ENCODE results near the gene KRTAP19-4.
"Not testable (repeated sequence)": the region's sequence is repeated elsewhere in the genome, so short reads cannot be mapped to it uniquely, and the experiment has no call there.

The KRTAP19-4 gene, protein sequence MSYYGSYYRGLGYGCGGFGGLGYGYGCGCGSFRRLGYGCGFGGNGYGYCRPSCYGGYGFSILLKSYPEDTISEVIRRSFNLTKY

GRCh38 chr21:30497065-30497464 lies at the start of gene KRTAP19-4:
Gene KRTAP19-4 (minus strand): TSS chr21:30497165. CDS start chr21:30497110, 55 bp downstream.
- no peak for DNase-seq (ENCODE audit: low read depth in 3 of 3)

GRCh38 chr21:30541764-30542163 lies 44.8 kb upstream of the KRTAP19-4 start, which contains the start of gene KRTAP19-6:
Gene KRTAP19-6 (minus strand): TSS chr21:30541864. CDS start chr21:30541833, 31 bp downstream.
- no peak for DNase-seq (ENCODE audit: low read depth in 3 of 3)

- no peak for DNase-seq (ENCODE audit: low read depth in 3 of 3)
Observed at GRCh38 chr21:30518876-30519275, 21.9 kb upstream of the KRTAP19-4 start.

DNA sequence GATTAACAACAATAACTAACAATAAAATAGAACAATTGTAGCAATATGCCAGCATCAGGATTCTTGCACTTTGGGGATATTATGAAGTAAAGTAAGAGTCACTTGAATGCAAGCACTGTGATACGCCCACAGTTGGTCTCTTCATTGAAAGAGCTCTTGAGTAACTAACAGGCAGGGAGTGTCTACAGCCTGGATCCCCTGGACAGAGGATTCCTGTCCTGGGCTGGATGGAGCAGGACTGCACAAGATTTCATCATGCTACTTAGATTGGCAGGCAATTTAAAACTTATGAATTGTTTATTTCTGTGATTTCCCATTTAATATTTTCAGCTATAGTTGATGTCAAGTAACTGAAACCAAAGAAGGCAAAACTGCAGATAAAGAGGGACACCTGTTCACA lies 18.7 kb upstream of the KRTAP19-4 start:
- DNase-seq (ENCODE audit: low read depth in 3 of 3): no peak

GRCh38 chr21:30505621-30506205 lies 8.7 kb upstream of the KRTAP19-4 start:
- DNase-seq (ENCODE audit: low read depth in 3 of 3): not testable (repeated sequence)

GRCh38 chr21:30502041-30502440 lies 5.1 kb upstream of the KRTAP19-4 start, which contains the start of gene KRTAP19-5:
Gene KRTAP19-5 (minus strand): TSS chr21:30502141. CDS start chr21:30502090, 51 bp downstream.
- no peak for DNase-seq (ENCODE audit: low read depth in 3 of 3)

GRCh38 chr21:30491963-30492428 lies 5.0 kb downstream of the KRTAP19-4 start, which contains the start of gene KRTAP19-3:
Gene KRTAP19-3 (minus strand): TSS chr21:30492013. CDS start chr21:30491957, 56 bp downstream.
- no peak for DNase-seq (ENCODE audit: low read depth in 3 of 3)

DNA sequence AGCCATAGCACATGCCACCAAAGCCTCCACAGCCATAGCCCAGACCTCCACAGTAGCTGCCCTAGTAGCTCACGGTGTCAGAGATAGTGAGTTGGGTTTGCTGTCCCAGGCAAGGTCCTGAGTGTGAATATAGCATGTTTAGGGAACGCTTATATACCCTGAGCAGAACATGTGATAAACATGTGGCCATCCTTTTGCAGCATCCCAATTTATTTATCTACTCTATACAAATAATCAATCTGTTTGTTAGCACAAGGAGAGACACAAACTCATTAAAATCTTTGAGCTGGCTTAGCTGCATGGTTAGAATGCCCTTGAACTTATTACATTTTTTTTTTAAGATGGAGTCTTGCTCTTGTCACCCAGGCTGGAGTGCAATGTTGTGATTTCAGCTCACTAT lies 9.6 kb downstream of the KRTAP19-4 start, which contains the start of gene KRTAP19-2:
Gene KRTAP19-2 (minus strand): TSS at position 101 of the 400 bp plus-strand sequence. CDS start 88 bp downstream, at position 13.
- DNase-seq (ENCODE audit: low read depth in 3 of 3): no peak

DNA sequence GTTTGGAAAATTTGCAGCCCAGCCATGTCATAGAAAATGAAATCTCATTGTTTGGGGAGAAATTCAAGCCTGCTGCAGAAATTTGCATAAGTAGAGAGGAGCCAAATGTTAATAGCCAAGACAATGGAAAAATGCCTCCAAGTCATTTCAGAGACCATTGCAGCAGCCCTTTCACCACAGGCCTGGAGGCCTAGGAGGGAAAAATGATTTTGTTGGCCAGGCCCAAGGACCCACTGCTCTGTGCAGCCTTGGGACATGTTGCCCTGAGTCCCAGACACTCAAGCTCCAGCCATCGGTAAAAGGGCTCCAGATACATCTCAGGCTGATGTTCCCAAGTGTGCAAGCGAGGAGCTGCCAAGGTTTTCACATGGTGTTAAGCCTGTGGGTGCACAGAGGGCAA lies 10.8 kb downstream of the KRTAP19-4 start:
- no peak for DNase-seq (ENCODE audit: low read depth in 3 of 3)

GRCh38 chr21:30482130-30482529 lies 14.8 kb downstream of the KRTAP19-4 start:
- no peak for DNase-seq (ENCODE audit: low read depth in 3 of 3)

GRCh38 chr21:30480145-30480544 lies 16.8 kb downstream of the KRTAP19-4 start, which contains the start of gene KRTAP19-1:
Gene KRTAP19-1 (minus strand): TSS chr21:30480367. CDS start chr21:30480317, 50 bp downstream.
- no peak for DNase-seq (ENCODE audit: low read depth in 3 of 3)

DNA sequence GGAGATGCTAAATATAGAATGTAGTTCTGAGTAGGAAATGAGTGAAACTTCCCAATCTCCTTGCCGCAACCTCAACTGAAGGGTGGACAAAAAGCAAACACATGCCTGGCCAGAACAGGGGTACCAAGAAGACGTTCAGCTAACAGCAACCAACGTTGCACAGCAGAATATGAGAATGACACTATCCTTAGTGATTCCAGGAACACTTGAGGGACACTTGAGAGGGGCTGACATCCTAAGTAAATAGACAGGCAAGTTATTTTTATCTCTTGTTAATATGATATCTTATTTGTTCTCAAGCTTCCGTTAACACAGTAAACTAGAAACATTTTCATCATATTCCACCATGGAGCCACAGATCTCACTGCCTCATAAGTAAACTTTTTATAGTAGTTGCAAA lies 17.7 kb downstream of the KRTAP19-4 start:
- no peak for DNase-seq (ENCODE audit: low read depth in 3 of 3)

- DNase-seq (ENCODE audit: low read depth in 3 of 3): no peak
Observed at GRCh38 chr21:30478004-30478403, 19.0 kb downstream of the KRTAP19-4 start.

- no peak for DNase-seq (ENCODE audit: low read depth in 3 of 3)
Observed at GRCh38 chr21:30468900-30469714, 27.9 kb downstream of the KRTAP19-4 start.

- DNase-seq (ENCODE audit: low read depth in 3 of 3): no peak
Observed at GRCh38 chr21:30463713-30464112, 33.3 kb downstream of the KRTAP19-4 start.

GRCh38 chr21:30448514-30448913 lies 48.5 kb downstream of the KRTAP19-4 start:
- DNase-seq (ENCODE audit: low read depth in 3 of 3): no peak

- DNase-seq (ENCODE audit: low read depth in 3 of 3): no peak
Observed at GRCh38 chr21:30447056-30447455, 49.9 kb downstream of the KRTAP19-4 start.
